ENCODE results near the gene BACH2.

Gene BACH2

GRCh38 chr6:90026216-90026615 is 270.4 kb downstream of the BACH2 start:
- Histone ChIP-seq H3K4me3 (ENCODE audit: severe bottlenecking) (no peak overlapping the region), H3K4me1 (ENCODE audit: insufficient read depth, poor library complexity, severe bottlenecking) (peaks cover 13% of the 10 kb centered on the region), H3K27me3 (ENCODE audit: insufficient read depth, poor library complexity, severe bottlenecking) (no peaks in the 10 kb centered on the region), H3K36me3 (ENCODE audit: low read depth) (no peaks in the 10 kb centered on the region), H3K27ac (ENCODE audit: poor library complexity, severe bottlenecking) (peak overlapping the region; percentile 37), H3K9me3 (ENCODE audit: severe bottlenecking) (no peaks in the 10 kb centered on the region)
- no peak for TF ChIP-seq CTCF (IDR thresholded peaks at IDR 0.05; ENCODE audit: poor library complexity, severe bottlenecking)
- DNase-seq (ENCODE audit: low spot score) (no peak), ATAC-seq (ENCODE audit: low read depth) (no peak; the same call in 2 of the 3 replicates)

- Histone ChIP-seq H3K4me1 (ENCODE audit: insufficient read depth, poor library complexity, severe bottlenecking) (peaks cover 13% of the 10 kb centered on the region), H3K27me3 (ENCODE audit: insufficient read depth, poor library complexity, severe bottlenecking) (no peaks in the 10 kb centered on the region), H3K4me3 (ENCODE audit: severe bottlenecking) (no peak overlapping the region), H3K27ac (ENCODE audit: poor library complexity, severe bottlenecking) (peak overlapping the region; percentile 37), H3K9me3 (ENCODE audit: severe bottlenecking) (no peaks in the 10 kb centered on the region), H3K36me3 (ENCODE audit: low read depth) (no peaks in the 10 kb centered on the region)
- no peak for TF ChIP-seq CTCF (IDR thresholded peaks at IDR 0.05; ENCODE audit: poor library complexity, severe bottlenecking)
- DNase-seq (ENCODE audit: low spot score) (no peak), ATAC-seq (ENCODE audit: low read depth) (peak; percentile 100)
Measured at GRCh38 chr6:90025523-90026061, 271.1 kb downstream of the BACH2 start.

GRCh38 chr6:90024633-90025032 is 272.0 kb downstream of the BACH2 start:
- ATAC-seq (ENCODE audit: low read depth) (no peak), DNase-seq (ENCODE audit: low spot score) (no peak)
- no peak overlapping the region for H3K27ac ChIP-seq (ENCODE audit: poor library complexity, severe bottlenecking)
- no peak for TF ChIP-seq CTCF (IDR thresholded peaks at IDR 0.05; ENCODE audit: poor library complexity, severe bottlenecking)
- H3K4me3 ChIP-seq (ENCODE audit: severe bottlenecking), result no peak overlapping the region
- peaks cover 13% of the 10 kb centered on the region for H3K4me1 ChIP-seq (ENCODE audit: insufficient read depth, poor library complexity, severe bottlenecking)
- no peaks in the 10 kb centered on the region for H3K9me3 ChIP-seq (ENCODE audit: severe bottlenecking)
- H3K27me3 ChIP-seq (ENCODE audit: insufficient read depth, poor library complexity, severe bottlenecking), result no peaks in the 10 kb centered on the region
- H3K36me3 ChIP-seq (ENCODE audit: low read depth), result no peaks in the 10 kb centered on the region

GRCh38 chr6:90021711-90022110 is 274.9 kb downstream of the BACH2 start:
- H3K27me3 ChIP-seq (ENCODE audit: insufficient read depth, poor library complexity, severe bottlenecking), result no peaks in the 10 kb centered on the region
- peaks cover 13% of the 10 kb centered on the region for H3K4me1 ChIP-seq (ENCODE audit: insufficient read depth, poor library complexity, severe bottlenecking)
- no peak overlapping the region for H3K4me3 ChIP-seq (ENCODE audit: severe bottlenecking)
- H3K27ac ChIP-seq (ENCODE audit: poor library complexity, severe bottlenecking), result no peak overlapping the region
- H3K36me3 ChIP-seq (ENCODE audit: low read depth), result no peaks in the 10 kb centered on the region
- H3K9me3 ChIP-seq (ENCODE audit: severe bottlenecking), result no peaks in the 10 kb centered on the region
- ATAC-seq (ENCODE audit: low read depth) (no peak), DNase-seq (ENCODE audit: low spot score) (no peak)
- TF ChIP-seq CTCF (IDR thresholded peaks at IDR 0.05; ENCODE audit: poor library complexity, severe bottlenecking), result no peak

GRCh38 chr6:90020746-90021145 is 275.9 kb downstream of the BACH2 start:
- DNase-seq (ENCODE audit: low spot score) (no peak), ATAC-seq (ENCODE audit: low read depth) (no peak)
- no peaks in the 10 kb centered on the region for H3K9me3 ChIP-seq (ENCODE audit: severe bottlenecking)
- no peak for TF ChIP-seq CTCF (IDR thresholded peaks at IDR 0.05; ENCODE audit: poor library complexity, severe bottlenecking)
- no peak overlapping the region for H3K4me3 ChIP-seq (ENCODE audit: severe bottlenecking)
- no peaks in the 10 kb centered on the region for H3K36me3 ChIP-seq (ENCODE audit: low read depth)
- no peaks in the 10 kb centered on the region for H3K27me3 ChIP-seq (ENCODE audit: insufficient read depth, poor library complexity, severe bottlenecking)
- H3K4me1 ChIP-seq (ENCODE audit: insufficient read depth, poor library complexity, severe bottlenecking), result peaks cover 7% of the 10 kb centered on the region
- H3K27ac ChIP-seq (ENCODE audit: poor library complexity, severe bottlenecking), result no peak overlapping the region
